Loucy (cell line): ENCODE measurements around the gene HNF4A.

Source experiments
- EZH2phosphoT487 ChIP-seq: fragments of 200-600 bp; IDR thresholded peaks from 2 replicates; pipeline ENCODE4 v1.6.1; 2018; ENCODE audit warnings: antibody characterized with exemption, mild to moderate bottlenecking, moderate library complexity, borderline replicate concordance
- TF ChIP-seq, protein P1 (sequence below): fragments of 200-600 bp; sonication (generic); conservative IDR thresholded peaks from 2 replicates; pipeline ENCODE4 v1.5.1; 2014; ENCODE audit warnings: mild to moderate bottlenecking, antibody characterized with exemption, low read length

DNA sequence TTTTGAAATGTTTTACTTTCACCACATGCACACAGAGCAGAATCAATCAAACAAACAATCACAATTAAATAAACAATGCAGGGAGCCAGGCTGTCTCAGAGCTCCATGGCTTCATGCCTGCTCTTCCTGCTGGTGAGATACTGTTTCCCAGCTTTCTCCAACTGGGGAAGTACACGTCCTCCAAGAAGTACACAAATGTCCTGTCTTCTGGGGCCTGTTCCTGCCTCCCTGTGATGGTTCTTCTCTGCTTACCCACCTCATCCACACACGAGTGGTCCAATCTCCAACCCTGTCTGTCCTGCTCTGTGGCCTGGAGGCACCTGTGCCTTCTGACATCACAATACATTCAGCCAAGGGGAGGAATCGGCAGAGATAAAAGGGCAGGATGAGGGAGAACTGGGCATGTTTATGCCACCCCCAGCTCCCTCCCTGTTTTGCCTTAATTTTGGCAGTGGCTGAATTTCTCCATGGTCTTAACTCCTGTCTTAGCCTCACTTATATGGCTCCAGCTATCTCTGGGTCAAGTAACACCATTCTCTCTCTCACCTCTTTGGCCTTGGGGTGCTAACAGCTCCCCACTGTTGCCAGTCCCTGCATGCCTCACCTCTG lies 94.9 kb downstream of the HNF4A start:
- TF ChIP-seq, protein P1, sequence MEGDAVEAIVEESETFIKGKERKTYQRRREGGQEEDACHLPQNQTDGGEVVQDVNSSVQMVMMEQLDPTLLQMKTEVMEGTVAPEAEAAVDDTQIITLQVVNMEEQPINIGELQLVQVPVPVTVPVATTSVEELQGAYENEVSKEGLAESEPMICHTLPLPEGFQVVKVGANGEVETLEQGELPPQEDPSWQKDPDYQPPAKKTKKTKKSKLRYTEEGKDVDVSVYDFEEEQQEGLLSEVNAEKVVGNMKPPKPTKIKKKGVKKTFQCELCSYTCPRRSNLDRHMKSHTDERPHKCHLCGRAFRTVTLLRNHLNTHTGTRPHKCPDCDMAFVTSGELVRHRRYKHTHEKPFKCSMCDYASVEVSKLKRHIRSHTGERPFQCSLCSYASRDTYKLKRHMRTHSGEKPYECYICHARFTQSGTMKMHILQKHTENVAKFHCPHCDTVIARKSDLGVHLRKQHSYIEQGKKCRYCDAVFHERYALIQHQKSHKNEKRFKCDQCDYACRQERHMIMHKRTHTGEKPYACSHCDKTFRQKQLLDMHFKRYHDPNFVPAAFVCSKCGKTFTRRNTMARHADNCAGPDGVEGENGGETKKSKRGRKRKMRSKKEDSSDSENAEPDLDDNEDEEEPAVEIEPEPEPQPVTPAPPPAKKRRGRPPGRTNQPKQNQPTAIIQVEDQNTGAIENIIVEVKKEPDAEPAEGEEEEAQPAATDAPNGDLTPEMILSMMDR = no peak
- no peak for TF ChIP-seq EZH2phosphoT487
